HG03457 (cell line): Measurements from ENCODE around the gene GRB10.

Source experiments
- ATAC-seq: cut with Tn5 transposase; IDR thresholded peaks from one replicate; pipeline ENCODE4 v1.9.1; 2021; ENCODE audit warnings: moderate number of reproducible peaks; ENCODE audit not compliant: unreplicated experiment

GRB10 gene

GRCh38 chr7:50674896-50675835 is 107.5 kb downstream of the GRB10 start:
- no peak for ATAC-seq

GRCh38 chr7:50674299-50674698 is 108.4 kb downstream of the GRB10 start:
- ATAC-seq, result no peak

- ATAC-seq, result no peak
Observed at GRCh38 chr7:50673096-50673495, 109.6 kb downstream of the GRB10 start.

GRCh38 chr7:50672045-50672444 is 110.7 kb downstream of the GRB10 start:
- ATAC-seq, result no peak

DNA sequence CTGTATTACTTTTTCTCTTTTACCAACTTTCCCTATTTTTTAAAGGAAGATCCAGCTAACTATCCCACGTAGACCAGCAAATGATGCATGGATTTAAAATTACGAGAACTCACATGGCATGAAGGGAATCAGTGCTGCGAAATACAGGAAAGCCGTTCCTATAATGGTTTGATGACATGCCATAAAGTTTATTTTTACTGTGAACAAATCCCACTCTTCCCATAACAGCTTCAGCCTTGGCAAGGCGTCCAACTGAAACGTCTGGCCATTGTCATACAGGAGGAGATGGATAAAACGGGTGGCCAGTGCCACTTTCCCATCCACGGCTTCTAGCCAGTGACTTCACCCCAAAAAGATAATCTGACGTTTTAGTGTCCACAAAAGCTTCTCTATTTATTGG is 111.3 kb downstream of the GRB10 start:
- ATAC-seq, result no peak

DNA sequence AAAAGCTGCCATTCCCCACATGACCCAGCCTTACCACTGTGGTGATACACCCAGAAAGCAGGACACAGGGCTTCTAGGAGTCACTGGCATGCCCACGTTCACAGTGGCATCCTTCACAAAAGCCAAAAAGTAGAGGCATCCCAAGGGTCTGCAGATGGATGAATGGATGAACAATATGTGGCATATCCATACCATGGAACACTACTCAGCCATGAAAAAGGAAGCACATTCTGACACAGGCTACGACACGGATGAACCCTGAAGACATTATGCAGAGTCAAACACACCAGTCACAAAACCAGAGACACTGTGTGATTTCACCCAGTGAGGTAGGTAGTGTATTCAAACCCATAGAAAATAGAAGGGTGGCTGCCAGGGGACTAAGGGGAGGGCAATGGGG is 112.8 kb downstream of the GRB10 start:
- no peak for ATAC-seq

GRCh38 chr7:50667789-50668226 is 114.9 kb downstream of the GRB10 start:
- ATAC-seq, result no peak

- no peak for ATAC-seq
Observed at GRCh38 chr7:50667338-50667737, 115.4 kb downstream of the GRB10 start.

DNA sequence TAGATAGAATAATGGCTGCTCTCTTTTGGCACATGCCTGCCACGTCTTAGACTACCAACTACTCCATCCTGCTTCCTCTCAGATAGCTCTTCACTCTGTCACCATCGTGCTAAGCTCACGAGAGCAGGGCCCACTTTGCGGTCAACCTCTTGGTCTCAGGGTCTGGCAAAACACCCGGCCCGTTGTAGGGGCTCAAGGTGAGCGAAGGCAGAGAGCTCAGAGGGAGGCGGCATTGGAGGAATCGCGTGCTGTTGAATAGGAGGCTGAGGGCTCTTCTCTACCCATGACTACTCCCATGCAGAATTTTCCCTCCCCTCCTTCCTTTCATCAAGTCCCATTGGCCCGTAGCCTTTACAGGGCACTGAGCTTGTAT is 116.6 kb downstream of the GRB10 start:
- ATAC-seq, result no peak

DNA sequence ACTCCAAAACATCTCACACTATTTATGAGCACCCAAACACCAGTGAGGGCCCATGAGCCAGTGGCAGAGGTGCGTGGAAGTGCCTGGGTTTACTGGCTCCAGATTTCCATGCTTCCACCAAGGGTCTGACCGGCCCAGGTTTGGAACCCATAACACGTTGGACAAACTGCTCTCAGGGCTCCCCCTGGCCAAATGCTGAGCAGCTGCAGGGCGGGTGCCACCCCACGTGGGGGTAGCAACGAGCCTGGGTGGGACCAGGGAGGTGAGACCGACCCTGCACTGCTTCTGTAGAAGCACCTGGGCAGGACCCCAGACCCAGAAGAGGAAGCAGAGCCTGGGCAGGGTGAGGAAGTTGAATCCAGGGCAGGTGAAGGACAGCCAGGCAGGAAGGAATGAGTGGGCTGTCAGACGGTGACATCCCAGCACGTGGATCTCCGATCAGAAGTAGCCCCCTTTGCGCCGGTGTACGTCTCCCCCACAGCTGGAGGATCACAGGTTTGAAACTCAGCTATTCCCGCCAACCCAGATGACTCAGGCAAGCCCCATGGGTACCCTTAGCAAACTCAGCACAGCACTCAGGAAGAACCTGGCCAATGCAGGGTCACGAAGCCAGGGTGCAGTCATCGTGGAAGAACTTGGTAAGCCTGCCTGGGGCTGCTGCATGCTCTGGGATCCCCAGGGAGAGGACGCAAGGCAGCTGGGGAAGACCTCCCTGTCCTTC is 117.1 kb downstream of the GRB10 start:
- ATAC-seq, result no peak

- peak; percentile 18 for ATAC-seq
Observed at GRCh38 chr7:50664937-50665336, 117.8 kb downstream of the GRB10 start.

DNA sequence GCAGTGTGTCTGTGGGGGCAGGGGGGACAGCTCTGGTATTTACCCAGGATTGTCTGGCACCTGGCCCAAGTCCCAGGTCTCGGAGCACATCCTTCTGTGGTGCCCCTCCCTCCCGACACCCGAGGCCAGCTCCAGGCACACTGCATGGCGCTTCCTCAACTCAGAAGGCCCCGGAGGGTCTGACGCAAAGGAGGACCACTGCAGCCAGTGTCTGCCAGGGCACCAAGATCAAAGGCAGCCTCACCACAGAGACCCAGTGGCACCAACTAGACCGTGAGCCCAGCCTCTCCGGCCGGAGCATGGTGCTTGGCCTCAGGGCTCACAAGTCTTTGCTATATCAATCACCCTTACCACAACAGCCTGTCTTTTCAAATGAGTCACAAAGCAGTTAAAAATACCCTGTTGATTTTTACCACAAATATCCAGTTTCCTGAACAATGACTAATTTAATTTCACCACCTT is 118.2 kb downstream of the GRB10 start:
- ATAC-seq, result peak; percentile 59

- ATAC-seq, result no peak
Observed at GRCh38 chr7:50663396-50664102, 119.1 kb downstream of the GRB10 start.

DNA sequence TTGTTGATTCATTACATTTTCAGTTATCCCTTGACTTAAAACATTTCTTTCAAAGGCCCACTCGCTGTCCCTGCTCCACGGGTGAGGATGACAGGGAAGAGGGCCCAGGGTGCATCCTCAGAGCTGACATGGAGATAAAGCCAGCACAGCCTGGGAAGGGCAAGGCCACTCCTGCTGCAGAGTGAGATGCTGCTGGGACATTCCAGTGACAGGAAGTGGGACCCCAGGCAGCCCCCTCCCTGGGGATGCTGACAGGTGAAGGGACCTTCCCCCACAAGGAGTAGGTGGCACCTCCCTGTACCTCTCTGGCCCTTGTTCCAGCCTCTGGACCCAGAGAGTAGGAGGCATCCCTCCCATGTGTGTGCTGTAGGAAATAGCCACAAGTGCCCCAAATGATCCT is 119.7 kb downstream of the GRB10 start:
- no peak for ATAC-seq

- no peak for ATAC-seq
Observed at GRCh38 chr7:50662041-50662694, 120.5 kb downstream of the GRB10 start.

DNA sequence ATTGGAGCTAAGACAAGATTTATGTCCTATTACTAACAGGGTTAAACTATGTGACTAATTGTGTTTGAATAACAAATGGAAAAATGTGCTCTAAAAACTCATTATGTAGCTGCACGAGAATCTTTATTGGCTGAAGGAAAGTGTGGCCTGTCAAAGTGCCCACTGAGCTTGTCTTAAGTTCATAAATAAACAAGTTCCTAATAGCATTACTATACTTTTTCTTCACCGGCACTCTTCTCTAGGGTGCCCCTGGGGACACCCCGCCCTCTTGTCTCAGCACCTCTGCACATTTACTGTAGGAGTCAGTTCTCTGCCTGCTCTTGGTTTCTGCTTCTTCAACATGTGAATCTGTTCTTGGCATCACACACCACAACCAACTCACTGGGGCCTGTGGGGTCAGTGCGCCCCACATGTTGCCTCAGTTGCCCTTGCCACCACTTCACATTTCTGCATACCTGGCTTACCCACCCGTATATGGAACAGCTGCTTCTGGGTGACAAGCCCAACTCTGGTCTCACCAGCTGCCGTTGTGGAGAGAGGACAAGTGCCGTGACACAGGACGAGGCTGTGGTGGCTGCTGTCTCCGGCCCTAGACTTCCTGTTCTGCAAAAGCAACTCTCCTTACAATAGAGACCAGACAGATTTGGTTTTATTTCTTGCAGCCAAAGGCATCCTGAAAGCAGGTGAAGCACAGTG is 121.2 kb downstream of the GRB10 start:
- ATAC-seq, result peak; percentile 64

DNA sequence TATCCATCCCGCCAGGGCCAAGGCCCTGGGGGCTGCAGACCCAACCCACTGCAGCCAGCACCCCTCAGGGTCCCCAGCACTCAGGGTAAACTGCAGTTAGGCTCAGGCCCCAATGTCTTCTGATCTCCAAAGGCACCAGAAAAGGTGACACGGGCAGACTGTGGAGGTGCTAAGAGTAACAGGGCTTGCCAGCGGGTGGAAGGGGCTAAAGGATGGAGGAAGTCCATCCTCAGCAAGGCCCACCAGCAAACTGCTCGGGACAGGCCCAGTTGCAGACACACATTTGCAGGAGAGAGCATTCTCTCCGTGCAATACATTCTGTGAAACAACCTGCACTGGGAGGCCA is 121.9 kb downstream of the GRB10 start:
- no peak for ATAC-seq

DNA sequence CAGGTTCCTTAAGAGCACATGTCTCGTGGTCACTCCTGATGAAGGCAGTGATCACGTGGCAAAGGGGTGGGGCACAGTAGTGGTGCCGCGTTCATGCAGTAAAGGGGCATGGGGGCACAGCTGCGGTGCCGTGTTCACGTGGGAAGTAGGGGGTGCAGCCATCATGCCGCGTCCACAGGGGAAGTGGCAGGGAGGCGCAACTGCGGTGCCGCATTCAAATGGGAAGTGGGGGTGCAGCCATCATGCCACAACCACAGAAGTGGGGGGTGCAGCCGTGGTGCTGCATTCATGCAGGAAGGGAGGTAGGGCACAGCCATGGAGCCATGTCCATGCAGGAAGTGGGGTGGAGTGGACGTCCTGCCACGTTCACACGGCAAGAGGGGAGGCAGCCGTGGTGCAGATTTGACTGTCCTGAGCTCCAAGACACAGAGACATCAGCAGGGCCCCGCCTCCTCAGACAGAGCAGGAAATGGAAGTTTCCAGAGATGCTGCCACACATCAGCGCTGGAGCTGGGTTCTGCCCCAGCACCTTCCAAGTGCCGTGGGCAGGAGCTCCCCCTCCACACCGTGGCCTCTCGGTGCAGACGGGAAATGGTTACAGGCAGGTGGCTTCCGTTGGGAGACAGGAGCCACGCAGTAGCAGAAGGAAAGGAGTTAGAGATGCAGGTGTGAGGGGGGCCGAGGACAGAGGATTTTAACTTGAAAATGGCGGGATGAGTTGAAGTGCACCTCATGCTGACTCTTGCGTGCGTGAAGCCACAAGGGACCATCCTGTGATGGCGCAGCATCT is 122.5 kb downstream of the GRB10 start:
- ATAC-seq, result no peak

DNA sequence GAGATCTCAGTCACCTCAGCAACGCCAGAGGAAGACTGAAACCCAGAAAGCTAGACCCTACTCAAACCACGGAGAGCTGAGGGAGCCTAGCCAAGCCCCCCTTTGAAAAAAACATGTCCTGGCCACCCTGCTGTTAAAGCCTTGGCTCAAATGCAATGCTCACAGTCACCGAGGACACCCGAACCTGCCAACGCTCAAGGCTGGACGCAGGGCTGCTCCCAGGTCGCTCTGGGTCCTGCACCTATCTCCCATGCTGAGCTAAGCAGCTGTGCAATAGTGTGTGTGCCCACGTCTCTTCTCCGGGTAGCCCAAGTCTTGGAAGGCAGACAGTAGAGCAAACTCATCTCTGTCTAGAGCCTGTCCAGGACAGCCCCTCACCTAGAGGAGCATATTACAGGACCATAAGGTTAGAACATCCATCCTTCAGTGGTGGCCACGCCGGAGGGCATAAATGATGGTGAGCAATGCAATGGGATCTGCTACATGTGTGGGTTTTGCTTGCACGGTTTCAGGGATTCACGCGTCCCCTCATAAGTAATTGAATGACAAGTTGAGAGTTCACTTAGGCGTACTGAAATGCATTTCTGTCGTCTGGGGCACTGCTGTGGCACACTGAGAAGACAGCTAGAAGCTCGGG is 123.2 kb downstream of the GRB10 start:
- ATAC-seq, result no peak
